HG02759 (cell line): ENCODE measurements around the gene JAML.
A peak's percentile ranks its signal among the peaks of the same experiment; 100 is the strongest.

Experiments
- ATAC-seq: cut with Tn5 transposase; IDR thresholded peaks from one replicate; pipeline ENCODE4 v1.9.1; 2021; ENCODE audit warnings: mild to moderate bottlenecking, moderate library complexity; ENCODE audit not compliant: unreplicated experiment

JAML gene

GRCh38 chr11:118224511-118225188 is at the start of gene JAML:
TSS of gene JAML (minus strand) at chr11:118225011. CDS start at chr11:118214866, 10,145 bp downstream.
- ATAC-seq: peak; percentile 40

- no peak for ATAC-seq
These were observed 49.4 kb upstream of the JAML start for GRCh38 chr11:118274186-118274585.

GRCh38 chr11:118272001-118272400 is 47.2 kb upstream of the JAML start:
- ATAC-seq: no peak

- ATAC-seq: no peak
These were observed 42.7 kb upstream of the JAML start for GRCh38 chr11:118267486-118267885.

- no peak for ATAC-seq
These were observed 41.1 kb upstream of the JAML start for GRCh38 chr11:118265954-118266353.

GRCh38 chr11:118264569-118265465 is 40.0 kb upstream of the JAML start:
- no peak for ATAC-seq

- no peak for ATAC-seq
These were observed 39.1 kb upstream of the JAML start, which contains the start of gene MPZL2 for GRCh38 chr11:118263695-118264568. TSS of gene MPZL2 (minus strand) at chr11:118264297. CDS start at chr11:118264153, 144 bp downstream.

- ATAC-seq: no peak
These were observed 38.3 kb upstream of the JAML start for GRCh38 chr11:118263112-118263511.

- no peak for ATAC-seq
These were observed 35.5 kb upstream of the JAML start for GRCh38 chr11:118260353-118260752.

GRCh38 chr11:118259138-118259537 is 34.3 kb upstream of the JAML start:
- ATAC-seq: no peak

- ATAC-seq: no peak
These were observed 33.6 kb upstream of the JAML start for GRCh38 chr11:118258410-118258809.

GRCh38 chr11:118252688-118253087 is 27.9 kb upstream of the JAML start:
- peak; percentile 15 for ATAC-seq

- peak; percentile 82 for ATAC-seq
These were observed 27.2 kb upstream of the JAML start, which contains the start of gene MPZL3 for GRCh38 chr11:118251858-118252652. TSS of gene MPZL3 (minus strand) at chr11:118252365. CDS start at chr11:118252294, 71 bp downstream.

GRCh38 chr11:118247041-118247440 is 22.2 kb upstream of the JAML start:
- no peak for ATAC-seq

- no peak for ATAC-seq
These were observed 21.2 kb upstream of the JAML start for GRCh38 chr11:118245936-118246562.

- ATAC-seq: no peak
These were observed 19.4 kb upstream of the JAML start for GRCh38 chr11:118243993-118244762.

- ATAC-seq: no peak
These were observed 18.4 kb upstream of the JAML start for GRCh38 chr11:118243161-118243560.

GRCh38 chr11:118241764-118242098 is 16.9 kb upstream of the JAML start:
- peak; percentile 19 for ATAC-seq
